Gastrocnemius medialis (tissue), 4 donors: Measurements from ENCODE around the gene ECEL1.

Experiments used
- CTCF ChIP-seq, 5 experiments: fragments of 450-650 bp in 3 of 5; fragments of 200-600 bp in 2 of 5; sonication (generic) in 2 of 5; IDR thresholded peaks in 4 of 5; conservative IDR thresholded peaks in 1 of 5; 1 replicate in 4 of 5; 2 replicates in 1 of 5; pipeline ENCODE4 v1.5.1; 2016 to 2019; ENCODE audit warnings: antibody characterized with exemption in 5 of 5, mild to moderate bottlenecking in 3 of 5, moderate library complexity in 3 of 5
- POLR2A ChIP-seq, 2 donors: fragments of 450-650 bp; IDR thresholded peaks; one replicate each; pipeline ENCODE4 v1.6.1; 2017; ENCODE audit warnings: antibody characterized with exemption in 2 of 2, mild to moderate bottlenecking in 2 of 2, moderate library complexity in 2 of 2

- TF ChIP-seq POLR2A (IDR thresholded peaks at IDR 0.05) (no peak), CTCF (IDR thresholded peaks at IDR 0.05 in 4 of 5, conservative IDR thresholded peaks at IDR 0.05 in 1 of 5) (no peak)
Observed at GRCh38 chr2:232487385-232488096, at the start of gene ECEL1.
